Smooth muscle cell (in vitro differentiated cells): ENCODE results near the gene WDR33. TPM values are rescaled to one million over a fixed set of nuclear protein-coding genes. Genes with fewer than 3 reads are reported as not detected.

ENCODE experiments used
- DNase-seq: peaks from one replicate; lab custom pipeline; 2025; ENCODE audit not compliant: unreplicated experiment; lab: John Stamatoyannopoulos, UW
- H2AFZ ChIP-seq: fragments of 200-600 bp; sonication (generic); 2 replicates; pipeline ENCODE4 v1.6.0; 2016; ENCODE audit warnings: antibody characterized with exemption, low read depth, mild to moderate bottlenecking
- H3F3A ChIP-seq: fragments of 200-600 bp; sonication (generic); 2 replicates; pipeline ENCODE4 v1.6.0; 2017; ENCODE audit warnings: antibody characterized with exemption, low read depth
- H3K27ac ChIP-seq: fragments of 200-600 bp; sonication (generic); 2 replicates; pipeline ENCODE4 v1.5.1; 2016; ENCODE audit warnings: low read depth, mild to moderate bottlenecking
- H3K27me3 ChIP-seq: fragments of 200-600 bp; sonication (generic); 2 replicates; pipeline ENCODE4 v1.6.1; 2016; ENCODE audit warnings: low read depth, mild to moderate bottlenecking
- H3K36me3 ChIP-seq: fragments of 200-600 bp; sonication (generic); 2 replicates; pipeline ENCODE4 v1.5.1; 2016; ENCODE audit warnings: low read depth
- H3K4me1 ChIP-seq: fragments of 200-600 bp; sonication (generic); 2 replicates; pipeline ENCODE4 v1.5.1; 2016; ENCODE audit warnings: low read depth
- H3K4me2 ChIP-seq: fragments of 200-600 bp; sonication (generic); 2 replicates; pipeline ENCODE4 v1.6.0; 2016; ENCODE audit warnings: mild to moderate bottlenecking
- H3K4me3 ChIP-seq: fragments of 200-600 bp; sonication (generic); 2 replicates; pipeline ENCODE4 v1.5.1; 2016; ENCODE audit warnings: mild to moderate bottlenecking
- H3K79me2 ChIP-seq: fragments of 200-600 bp; sonication (generic); 2 replicates; pipeline ENCODE4 v1.6.0; 2016; ENCODE audit warnings: low read depth, mild to moderate bottlenecking
- H3K9ac ChIP-seq: fragments of 200-600 bp; sonication (generic); 2 replicates; pipeline ENCODE4 v1.6.0; 2016; ENCODE audit warnings: low read depth
- H3K9me3 ChIP-seq: fragments of 200-600 bp; sonication (generic); replicated peaks from 2 replicates; pipeline ENCODE4 v1.5.1; 2016; ENCODE audit warnings: low read depth
- H4K20me1 ChIP-seq: fragments of 200-600 bp; sonication (generic); 2 replicates; pipeline ENCODE4 v1.6.0; 2016; ENCODE audit warnings: low read depth
- WGBS: methylation state at CpG from one replicate; pipeline ENCODE4 v1.1.7; 2016; ENCODE audit warnings: low lambda C conversion rate; 5-methylcytosine and 5-hydroxymethylcytosine counted together
- polyA plus RNA-seq: library from polyadenylated mRNA; unstranded; fragments of >200 nt; fragmentation: Nextera tagmentation; extraction: Ambion mirVana; gene quantifications from 2 replicates; pipeline ENCODE4 v1.2.1, GENCODE V29; 2016
- total RNA-seq: library from RNA; depleted of rRNA; stranded (reverse); fragments of >200 nt; gene quantifications from 2 replicates; pipeline ENCODE4 v1.2.3, GENCODE V29; 2014
- TF ChIP-seq, protein P1 (sequence below): fragments of 200-600 bp; sonication (generic); IDR thresholded peaks from 2 replicates; pipeline ENCODE4 v1.5.1; 2017; ENCODE audit warnings: borderline replicate concordance, mild to moderate bottlenecking, antibody characterized with exemption; ENCODE audit not compliant: insufficient read depth, poor library complexity, severe bottlenecking

Gene WDR33
- total and polyA plus RNA-seq, 2 experiments from 2014 or later, result 30.4 to 43.3 TPM

DNA sequence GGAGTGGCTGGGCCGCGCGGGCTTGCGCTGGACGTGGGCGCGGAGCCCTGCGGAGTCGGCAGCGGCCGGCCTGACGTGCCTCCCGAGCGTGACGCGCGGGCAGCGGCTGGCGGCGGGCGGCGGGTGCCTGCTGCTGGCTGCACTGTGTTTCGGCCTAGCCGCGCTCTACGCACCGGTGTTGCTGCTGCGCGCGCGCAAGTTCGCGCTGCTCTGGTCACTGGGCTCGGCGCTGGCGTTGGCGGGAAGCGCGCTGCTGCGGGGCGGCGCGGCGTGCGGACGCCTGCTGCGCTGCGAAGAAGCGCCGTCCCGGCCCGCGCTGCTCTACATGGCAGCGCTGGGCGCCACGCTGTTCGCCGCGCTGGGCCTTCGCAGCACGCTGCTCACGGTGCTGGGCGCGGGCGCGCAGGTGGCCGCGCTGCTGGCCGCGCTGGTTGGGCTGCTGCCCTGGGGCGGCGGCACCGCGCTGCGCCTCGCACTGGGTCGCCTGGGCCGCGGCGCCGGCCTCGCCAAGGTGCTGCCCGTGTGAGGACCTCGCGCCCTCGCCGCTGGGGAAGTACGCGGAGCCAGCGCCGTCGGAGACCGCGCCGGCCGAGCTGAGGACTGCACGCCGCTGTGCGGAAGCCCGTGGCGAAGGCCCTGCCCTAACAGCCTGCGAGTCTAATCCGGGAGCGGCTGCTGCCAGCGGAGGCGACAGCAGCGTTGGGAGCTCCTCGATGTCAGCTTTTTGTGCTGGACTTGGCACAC lies 109.1 kb downstream of the WDR33 start:
- Histone ChIP-seq H3K4me2 (peak overlapping the region; percentile 91), H2AFZ (peak overlapping the region; percentile 86), H3F3A (peaks cover 22% of the 10 kb centered on the region), H3K9me3 (no peaks in the 10 kb centered on the region), H3K79me2 (peaks cover 16% of the 10 kb centered on the region), H3K9ac (peak overlapping the region; percentile 83), H4K20me1 (no peaks in the 10 kb centered on the region), H3K4me3 (peak overlapping the region; percentile 70), H3K27me3 (no peaks in the 10 kb centered on the region), H3K4me1 (peaks cover 18% of the 10 kb centered on the region), H3K36me3 (no peaks in the 10 kb centered on the region), H3K27ac (peak overlapping the region; percentile 90)
- WGBS, result 0% methylated on average over 82 of the region's 108 CpGs
- TF ChIP-seq, protein P1, sequence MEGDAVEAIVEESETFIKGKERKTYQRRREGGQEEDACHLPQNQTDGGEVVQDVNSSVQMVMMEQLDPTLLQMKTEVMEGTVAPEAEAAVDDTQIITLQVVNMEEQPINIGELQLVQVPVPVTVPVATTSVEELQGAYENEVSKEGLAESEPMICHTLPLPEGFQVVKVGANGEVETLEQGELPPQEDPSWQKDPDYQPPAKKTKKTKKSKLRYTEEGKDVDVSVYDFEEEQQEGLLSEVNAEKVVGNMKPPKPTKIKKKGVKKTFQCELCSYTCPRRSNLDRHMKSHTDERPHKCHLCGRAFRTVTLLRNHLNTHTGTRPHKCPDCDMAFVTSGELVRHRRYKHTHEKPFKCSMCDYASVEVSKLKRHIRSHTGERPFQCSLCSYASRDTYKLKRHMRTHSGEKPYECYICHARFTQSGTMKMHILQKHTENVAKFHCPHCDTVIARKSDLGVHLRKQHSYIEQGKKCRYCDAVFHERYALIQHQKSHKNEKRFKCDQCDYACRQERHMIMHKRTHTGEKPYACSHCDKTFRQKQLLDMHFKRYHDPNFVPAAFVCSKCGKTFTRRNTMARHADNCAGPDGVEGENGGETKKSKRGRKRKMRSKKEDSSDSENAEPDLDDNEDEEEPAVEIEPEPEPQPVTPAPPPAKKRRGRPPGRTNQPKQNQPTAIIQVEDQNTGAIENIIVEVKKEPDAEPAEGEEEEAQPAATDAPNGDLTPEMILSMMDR, result no peak
- peak; percentile 82 for DNase-seq

DNA sequence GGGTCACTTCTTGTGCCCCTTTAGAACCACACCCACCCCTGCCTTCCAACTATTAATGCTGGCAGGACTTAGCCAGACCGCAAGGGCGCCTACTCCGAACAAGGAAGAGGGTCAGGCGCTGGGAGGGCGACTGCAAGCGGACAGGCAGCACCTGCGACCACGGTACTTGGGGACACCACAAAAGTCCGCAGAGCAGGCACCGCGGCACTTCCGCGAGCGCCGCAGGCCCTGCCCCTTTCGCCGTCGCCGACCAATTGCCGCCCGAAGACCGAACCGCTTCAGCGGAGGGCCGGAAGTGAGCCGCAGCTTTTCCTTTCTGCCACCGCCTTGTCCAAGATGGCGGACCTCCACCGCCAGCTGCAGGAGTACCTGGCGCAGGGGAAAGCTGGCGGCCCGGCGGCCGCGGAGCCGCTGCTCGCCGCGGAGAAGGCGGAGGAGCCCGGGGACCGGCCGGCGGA lies 109.7 kb downstream of the WDR33 start, which contains the start of gene SFT2D3:
TSS of gene SFT2D3 (plus strand) at position 305 of the 458 bp plus-strand sequence. CDS start at position 337, 32 bp downstream.
- peak within 1 kb of the TSS; percentile 90 for H3K27ac ChIP-seq
- WGBS, result under 1% methylated on average over 44 of the region's 44 CpGs
- peak; percentile 82 for DNase-seq
- H3K79me2 ChIP-seq, result peaks cover 16% of the 10 kb centered on the region
- peaks cover 22% of the 10 kb centered on the region for H3F3A ChIP-seq
- no peaks in the 10 kb centered on the region for H3K36me3 ChIP-seq
- no peaks in the 10 kb centered on the region for H4K20me1 ChIP-seq
- H3K4me2 ChIP-seq, result peak within 1 kb of the TSS; percentile 91
- no peaks in the 10 kb centered on the region for H3K9me3 ChIP-seq
- TF ChIP-seq, protein P1, result no peak
- peaks cover 18% of the 10 kb centered on the region for H3K4me1 ChIP-seq
- peak within 1 kb of the TSS; percentile 70 for H3K4me3 ChIP-seq
- H2AFZ ChIP-seq, result peak within 1 kb of the TSS; percentile 86
- H3K27me3 ChIP-seq, result no peaks in the 10 kb centered on the region
- peak within 1 kb of the TSS; percentile 83 for H3K9ac ChIP-seq

DNA sequence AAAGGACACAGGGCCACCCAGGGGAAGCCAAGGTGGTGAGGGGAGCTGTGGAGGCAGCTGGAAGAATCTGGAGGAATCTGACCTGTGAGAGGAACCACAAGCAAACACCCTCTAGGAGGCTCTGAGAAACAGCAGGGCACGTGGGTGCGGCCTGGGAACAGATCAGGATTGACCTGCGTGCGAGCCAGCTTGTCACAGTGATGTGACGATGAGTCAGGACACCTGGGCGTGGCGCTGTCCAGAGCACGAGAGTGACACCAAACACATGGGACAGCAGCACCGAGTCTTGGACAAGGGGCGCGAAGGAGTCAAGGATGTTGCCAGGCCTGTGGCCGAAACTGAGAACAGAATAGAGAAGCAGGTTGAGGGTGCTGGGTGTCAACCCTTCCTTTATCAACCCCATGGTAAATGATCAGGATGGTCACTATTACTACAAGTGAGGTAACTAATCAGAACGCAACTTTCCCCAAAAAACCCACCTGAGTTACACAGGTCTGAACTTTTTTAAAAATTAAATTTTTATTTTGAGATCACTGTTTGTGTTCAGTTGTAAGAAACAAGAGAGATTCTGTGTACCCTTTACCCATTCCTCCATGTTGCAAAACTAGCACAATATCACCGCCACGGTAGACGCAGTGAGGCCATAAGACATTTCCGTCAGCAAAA lies 110.3 kb downstream of the WDR33 start:
- peak overlapping the region; percentile 91 for H3K4me2 ChIP-seq
- peak overlapping the region; percentile 70 for H3K4me3 ChIP-seq
- no peaks in the 10 kb centered on the region for H3K27me3 ChIP-seq
- no peak for DNase-seq
- H3K36me3 ChIP-seq, result no peaks in the 10 kb centered on the region
- H4K20me1 ChIP-seq, result no peaks in the 10 kb centered on the region
- peaks cover 16% of the 10 kb centered on the region for H3K79me2 ChIP-seq
- H3K27ac ChIP-seq, result peak overlapping the region; percentile 90
- no peaks in the 10 kb centered on the region for H3K9me3 ChIP-seq
- peaks cover 18% of the 10 kb centered on the region for H3K4me1 ChIP-seq
- TF ChIP-seq, protein P1, result no peak
- peak overlapping the region; percentile 86 for H2AFZ ChIP-seq
- peak overlapping the region; percentile 83 for H3K9ac ChIP-seq
- WGBS, result 42% methylated on average over 17 of the region's 17 CpGs
- peaks cover 18% of the 10 kb centered on the region for H3F3A ChIP-seq
